ENCODE results near the gene PCDHB15. TPM values are rescaled to one million over a fixed set of nuclear protein-coding genes. Genes with fewer than 3 reads are reported as not detected.
"Not testable (repeated sequence)": the region's sequence is repeated elsewhere in the genome, so short reads cannot be mapped to it uniquely, and the experiment has no call there.

PCDHB15 gene
- total RNA-seq (2014; rRNA removed; shearing (Covaris generic); ENCODE audit: low replicate concordance) = 0.25 TPM in 1 of 2 replicates, not detected in the other

DNA sequence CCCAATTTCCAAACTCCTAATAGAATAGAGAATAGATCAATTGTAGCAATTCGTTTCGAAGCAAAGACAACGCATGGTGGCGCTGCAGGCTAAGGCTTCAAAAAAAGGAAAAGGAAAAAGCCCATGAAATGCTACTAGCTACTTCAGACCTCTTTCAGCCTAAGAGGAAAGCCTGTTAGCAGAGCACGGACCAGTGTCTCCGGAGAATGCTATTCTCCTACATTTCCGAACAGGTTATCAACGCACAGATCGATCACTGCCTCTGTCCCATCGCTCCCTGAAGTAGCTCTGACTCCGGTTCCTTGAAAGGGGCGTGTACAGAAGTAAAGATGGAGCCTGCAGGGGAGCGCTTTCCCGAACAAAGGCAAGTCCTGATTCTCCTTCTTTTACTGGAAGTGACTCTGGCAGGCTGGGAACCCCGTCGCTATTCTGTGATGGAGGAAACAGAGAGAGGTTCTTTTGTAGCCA, at the start of gene PCDHB15:
Gene PCDHB15, plus strand, starts transcription at position 146 of the 468 bp plus-strand sequence. Its CDS starts 184 bp downstream, at position 330.
- H3K4me3 ChIP-seq (ENCODE audit: low read length) = no peak within 1 kb of the TSS
- no peak within 1 kb of the TSS for H3K9ac ChIP-seq (ENCODE audit: low read length)
- H4K20me1 ChIP-seq (ENCODE audit: insufficient read depth, low read depth, low read length) = no peaks in the 10 kb centered on the region
- no peaks in the 10 kb centered on the region for H3K9me2 ChIP-seq (replicated peaks; ENCODE audit: insufficient read depth, low read length)
- no peaks in the 10 kb centered on the region for H3K27me3 ChIP-seq (ENCODE audit: low read length)
- H3K27ac ChIP-seq (ENCODE audit: low read length) = no peak within 1 kb of the TSS
- no peak within 1 kb of the TSS for H3K4me2 ChIP-seq (ENCODE audit: low read depth, low read length, poor library complexity, severe bottlenecking)
- H3K4me1 ChIP-seq (ENCODE audit: low read length) = no peaks in the 10 kb centered on the region
- no peak within 1 kb of the TSS for H2AFZ ChIP-seq (ENCODE audit: low read length)
- H3K79me2 ChIP-seq (ENCODE audit: low read length) = no peaks in the 10 kb centered on the region
- peaks cover 16% of the 10 kb centered on the region for H3K9me3 ChIP-seq (ENCODE audit: low read length)
- H3K36me3 ChIP-seq (ENCODE audit: insufficient read depth, low read length) = no peaks in the 10 kb centered on the region
- no peak for DNase-seq

DNA sequence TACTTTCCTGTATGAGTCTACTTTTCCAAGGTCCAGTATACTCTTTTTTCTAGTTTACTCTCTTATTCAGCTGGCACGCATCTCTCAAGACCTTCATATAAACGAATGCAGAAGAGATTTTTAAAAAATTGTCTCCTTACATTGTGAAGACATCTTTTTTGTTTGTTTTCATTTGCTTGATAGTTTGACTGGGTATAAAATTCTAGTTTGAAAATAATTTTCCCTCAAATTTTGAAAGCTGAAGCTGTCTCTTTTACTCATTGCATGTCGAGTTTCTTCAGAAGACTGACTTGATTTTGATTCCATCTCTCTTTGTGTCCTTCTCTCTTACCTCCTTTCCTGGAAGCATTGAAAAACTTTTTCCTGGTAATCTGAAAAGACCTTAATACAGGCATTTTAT, 48.8 kb upstream of the PCDHB15 start:
- no peak overlapping the region for H3K9ac ChIP-seq (ENCODE audit: low read length)
- H3K4me2 ChIP-seq (ENCODE audit: low read depth, low read length, poor library complexity, severe bottlenecking) = no peak overlapping the region
- H3K4me1 ChIP-seq (ENCODE audit: low read length) = no peaks in the 10 kb centered on the region
- no peaks in the 10 kb centered on the region for H4K20me1 ChIP-seq (ENCODE audit: insufficient read depth, low read depth, low read length)
- no peaks in the 10 kb centered on the region for H3K36me3 ChIP-seq (ENCODE audit: insufficient read depth, low read length)
- no peak overlapping the region for H3K27ac ChIP-seq (ENCODE audit: low read length)
- peaks cover 9% of the 10 kb centered on the region; the same call in 1 of the 2 replicates for H3K9me3 ChIP-seq (ENCODE audit: low read length)
- no peak for DNase-seq
- H3K4me3 ChIP-seq (ENCODE audit: low read length) = no peak overlapping the region
- no peaks in the 10 kb centered on the region for H3K79me2 ChIP-seq (ENCODE audit: low read length)
- no peaks in the 10 kb centered on the region for H3K27me3 ChIP-seq (ENCODE audit: low read length)
- no peaks in the 10 kb centered on the region for H3K9me2 ChIP-seq (replicated peaks; ENCODE audit: insufficient read depth, low read length)
- H2AFZ ChIP-seq (ENCODE audit: low read length) = no peak overlapping the region

DNA sequence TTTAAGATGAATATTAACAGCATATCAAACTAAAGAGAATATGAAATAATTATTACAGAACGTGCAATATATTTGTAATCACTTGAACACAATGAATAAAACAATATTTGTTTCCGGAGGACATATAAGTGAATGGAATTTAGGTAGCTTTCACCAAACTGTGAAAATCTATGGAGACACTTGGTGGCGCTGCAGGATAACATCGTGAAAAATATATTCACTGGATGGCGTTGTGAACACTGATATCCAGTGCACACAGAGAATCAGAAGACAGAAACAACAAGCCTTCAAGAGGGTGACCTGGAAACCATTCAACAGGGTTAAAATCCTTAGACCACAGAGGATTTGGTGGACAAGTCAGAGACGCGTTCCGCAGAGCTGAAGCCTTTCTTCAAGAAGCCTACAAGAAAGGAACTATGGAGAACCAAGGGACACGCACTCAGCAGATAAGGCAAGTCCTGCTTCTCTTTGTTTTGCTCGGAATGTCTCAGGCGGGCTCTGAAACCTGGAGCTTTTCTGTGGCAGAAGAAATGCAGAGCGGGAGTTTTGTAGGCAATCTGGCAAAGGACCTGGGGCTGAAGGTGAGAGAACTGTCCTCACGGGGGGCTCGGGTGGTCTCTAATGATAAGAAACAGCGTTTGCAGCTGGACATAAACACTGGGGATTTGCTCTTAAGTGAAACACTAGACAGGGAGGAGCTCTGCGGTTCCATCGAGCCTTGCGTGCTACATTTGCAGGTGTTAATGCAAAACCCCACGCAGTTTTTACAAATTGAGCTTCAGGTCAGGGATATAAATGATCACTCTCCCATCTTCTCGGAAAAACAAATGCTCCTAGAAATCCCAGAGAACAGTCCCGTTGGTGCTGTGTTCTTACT, 45.6 kb upstream of the PCDHB15 start, which contains the start of gene PCDHB11:
Gene PCDHB11, plus strand, starts transcription at position 269 of the 877 bp plus-strand sequence. Its CDS starts 148 bp downstream, at position 417.
- Histone ChIP-seq H3K27ac (ENCODE audit: low read length) (no peak within 1 kb of the TSS), H3K36me3 (ENCODE audit: insufficient read depth, low read length) (no peaks in the 10 kb centered on the region), H3K4me1 (ENCODE audit: low read length) (no peaks in the 10 kb centered on the region), H3K79me2 (ENCODE audit: low read length) (no peaks in the 10 kb centered on the region), H3K9me2 (replicated peaks; ENCODE audit: insufficient read depth, low read length) (no peaks in the 10 kb centered on the region), H3K9ac (ENCODE audit: low read length) (no peak within 1 kb of the TSS), H2AFZ (ENCODE audit: low read length) (no peak within 1 kb of the TSS), H3K9me3 (ENCODE audit: low read length) (peaks cover 9% of the 10 kb centered on the region; the same call in 1 of the 2 replicates), H3K4me3 (ENCODE audit: low read length) (no peak within 1 kb of the TSS), H3K27me3 (ENCODE audit: low read length) (no peaks in the 10 kb centered on the region), H3K4me2 (ENCODE audit: low read depth, low read length, poor library complexity, severe bottlenecking) (no peak within 1 kb of the TSS), H4K20me1 (ENCODE audit: insufficient read depth, low read depth, low read length) (no peaks in the 10 kb centered on the region)
- DNase-seq = peak; percentile 79

DNA sequence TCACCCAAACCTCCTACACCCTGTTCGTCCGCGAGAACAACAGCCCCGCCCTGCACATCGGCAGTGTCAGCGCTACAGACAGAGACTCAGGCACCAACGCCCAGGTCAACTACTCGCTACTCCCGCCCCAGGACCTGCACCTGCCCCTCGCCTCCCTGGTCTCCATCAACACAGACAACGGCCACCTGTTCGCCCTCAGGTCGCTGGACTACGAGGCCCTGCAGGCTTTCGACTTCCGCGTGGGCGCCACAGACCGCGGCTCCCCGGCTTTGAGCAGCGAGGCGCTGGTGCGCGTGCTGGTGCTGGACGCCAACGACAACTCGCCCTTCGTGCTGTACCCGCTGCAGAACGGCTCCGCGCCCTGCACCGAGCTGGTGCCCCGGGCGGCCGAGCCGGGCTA, 44.1 kb upstream of the PCDHB15 start:
- H3K4me3 ChIP-seq (ENCODE audit: low read length); H3K9me2 ChIP-seq (replicated peaks; ENCODE audit: insufficient read depth, low read length); H3K27ac ChIP-seq (ENCODE audit: low read length); H3K4me1 ChIP-seq (ENCODE audit: low read length); H2AFZ ChIP-seq (ENCODE audit: low read length); H3K27me3 ChIP-seq (ENCODE audit: low read length); H3K4me2 ChIP-seq (ENCODE audit: low read depth, low read length, poor library complexity, severe bottlenecking); H4K20me1 ChIP-seq (ENCODE audit: insufficient read depth, low read depth, low read length); H3K79me2 ChIP-seq (ENCODE audit: low read length); H3K36me3 ChIP-seq (ENCODE audit: insufficient read depth, low read length); H3K9ac ChIP-seq (ENCODE audit: low read length); DNase-seq; H3K9me3 ChIP-seq (ENCODE audit: low read length): not testable (repeated sequence)

DNA sequence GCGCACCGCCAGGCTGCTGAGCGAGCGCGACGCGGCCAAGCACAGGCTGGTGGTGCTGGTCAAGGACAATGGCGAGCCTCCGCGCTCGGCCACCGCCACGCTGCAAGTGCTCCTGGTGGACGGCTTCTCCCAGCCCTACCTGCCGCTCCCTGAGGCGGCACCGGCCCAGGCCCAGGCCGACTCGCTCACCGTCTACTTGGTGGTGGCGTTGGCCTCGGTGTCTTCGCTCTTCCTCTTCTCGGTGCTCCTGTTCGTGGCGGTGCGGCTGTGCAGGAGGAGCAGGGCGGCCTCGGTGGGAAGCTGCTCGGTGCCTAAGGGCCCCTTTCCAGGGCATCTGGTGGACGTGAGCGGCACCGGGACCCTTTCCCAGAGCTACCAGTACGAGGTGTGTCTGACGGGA, 43.5 kb upstream of the PCDHB15 start:
- not testable (repeated sequence) for H3K27me3 ChIP-seq (ENCODE audit: low read length); H3K9me2 ChIP-seq (replicated peaks; ENCODE audit: insufficient read depth, low read length)

DNA sequence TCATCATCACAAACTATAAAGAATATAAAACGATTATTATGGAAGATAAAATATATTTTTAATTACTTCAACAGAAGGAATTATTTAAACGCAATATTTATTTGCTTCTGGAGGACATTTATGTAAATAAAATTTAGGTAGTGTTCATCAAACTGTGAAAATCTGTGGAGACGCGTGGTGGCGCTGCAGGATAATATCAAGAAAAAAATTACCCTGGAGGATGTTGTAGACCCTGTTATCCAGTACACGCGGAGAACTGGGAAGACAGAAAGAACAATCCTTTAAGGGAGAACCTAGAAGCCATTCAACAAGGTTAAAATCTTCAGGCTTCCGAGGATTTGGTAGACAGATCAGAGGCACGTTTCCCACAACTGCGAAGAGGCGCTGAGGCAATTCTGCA, 36.7 kb upstream of the PCDHB15 start, which contains the start of gene PCDHB12:
Gene PCDHB12, plus strand, starts transcription at position 242 of the 400 bp plus-strand sequence. CDS start 189 bp downstream, outside the sequence.
- no peaks in the 10 kb centered on the region for H3K9me2 ChIP-seq (replicated peaks; ENCODE audit: insufficient read depth, low read length)
- H3K4me3 ChIP-seq (ENCODE audit: low read length) = no peak within 1 kb of the TSS
- peak; percentile 72 for DNase-seq
- H3K36me3 ChIP-seq (ENCODE audit: insufficient read depth, low read length) = no peaks in the 10 kb centered on the region
- H3K9ac ChIP-seq (ENCODE audit: low read length) = no peak within 1 kb of the TSS
- no peaks in the 10 kb centered on the region; the same call in 1 of the 2 replicates for H3K4me1 ChIP-seq (ENCODE audit: low read length)
- H3K79me2 ChIP-seq (ENCODE audit: low read length) = no peaks in the 10 kb centered on the region
- H3K27me3 ChIP-seq (ENCODE audit: low read length) = no peaks in the 10 kb centered on the region
- no peaks in the 10 kb centered on the region for H4K20me1 ChIP-seq (ENCODE audit: insufficient read depth, low read depth, low read length)
- no peak within 1 kb of the TSS for H3K4me2 ChIP-seq (ENCODE audit: low read depth, low read length, poor library complexity, severe bottlenecking)
- no peak within 1 kb of the TSS for H3K27ac ChIP-seq (ENCODE audit: low read length)
- H3K9me3 ChIP-seq (ENCODE audit: low read length) = no peaks in the 10 kb centered on the region
- no peak within 1 kb of the TSS for H2AFZ ChIP-seq (ENCODE audit: low read length)

More for the DNA sequence above, 43.5 kb upstream of the PCDHB15 start:
- H3K79me2 ChIP-seq (ENCODE audit: low read length); H3K9ac ChIP-seq (ENCODE audit: low read length); H3K9me3 ChIP-seq (ENCODE audit: low read length); H3K4me2 ChIP-seq (ENCODE audit: low read depth, low read length, poor library complexity, severe bottlenecking); DNase-seq; H3K27ac ChIP-seq (ENCODE audit: low read length); H3K36me3 ChIP-seq (ENCODE audit: insufficient read depth, low read length); H4K20me1 ChIP-seq (ENCODE audit: insufficient read depth, low read depth, low read length); H2AFZ ChIP-seq (ENCODE audit: low read length); H3K4me1 ChIP-seq (ENCODE audit: low read length); H3K4me3 ChIP-seq (ENCODE audit: low read length): not testable (repeated sequence)

DNA sequence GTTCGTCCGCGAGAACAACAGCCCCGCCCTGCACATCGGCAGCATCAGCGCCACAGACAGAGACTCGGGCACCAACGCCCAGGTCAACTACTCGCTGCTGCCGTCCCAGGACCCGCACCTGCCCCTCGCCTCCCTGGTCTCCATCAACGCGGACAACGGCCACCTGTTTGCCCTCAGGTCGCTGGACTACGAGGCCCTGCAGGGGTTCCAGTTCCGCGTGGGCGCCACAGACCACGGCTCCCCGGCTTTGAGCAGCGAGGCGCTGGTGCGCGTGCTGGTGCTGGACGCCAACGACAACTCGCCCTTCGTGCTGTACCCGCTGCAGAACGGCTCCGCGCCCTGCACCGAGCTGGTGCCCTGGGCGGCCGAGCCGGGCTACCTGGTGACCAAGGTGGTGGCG, 34.9 kb upstream of the PCDHB15 start:
- not testable (repeated sequence) for H2AFZ ChIP-seq (ENCODE audit: low read length); H3K27ac ChIP-seq (ENCODE audit: low read length); H4K20me1 ChIP-seq (ENCODE audit: insufficient read depth, low read depth, low read length); H3K9ac ChIP-seq (ENCODE audit: low read length); DNase-seq; H3K9me3 ChIP-seq (ENCODE audit: low read length); H3K36me3 ChIP-seq (ENCODE audit: insufficient read depth, low read length); H3K27me3 ChIP-seq (ENCODE audit: low read length); H3K4me3 ChIP-seq (ENCODE audit: low read length); H3K79me2 ChIP-seq (ENCODE audit: low read length); H3K4me2 ChIP-seq (ENCODE audit: low read depth, low read length, poor library complexity, severe bottlenecking); H3K4me1 ChIP-seq (ENCODE audit: low read length); H3K9me2 ChIP-seq (replicated peaks; ENCODE audit: insufficient read depth, low read length)

DNA sequence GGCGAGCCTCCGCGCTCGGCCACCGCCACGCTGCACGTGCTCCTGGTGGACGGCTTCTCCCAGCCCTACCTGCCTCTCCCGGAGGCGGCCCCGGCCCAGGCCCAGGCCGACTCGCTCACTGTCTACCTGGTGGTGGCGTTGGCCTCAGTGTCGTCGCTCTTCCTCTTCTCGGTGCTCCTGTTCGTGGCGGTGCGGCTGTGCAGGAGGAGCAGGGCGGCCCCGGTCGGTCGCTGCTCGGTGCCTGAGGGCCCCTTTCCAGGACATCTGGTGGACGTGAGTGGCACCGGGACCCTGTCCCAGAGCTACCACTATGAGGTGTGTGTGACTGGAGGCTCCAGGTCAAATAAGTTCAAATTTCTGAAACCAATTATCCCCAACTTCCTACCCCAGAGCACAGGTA, 34.3 kb upstream of the PCDHB15 start:
- H3K9me3 ChIP-seq (ENCODE audit: low read length); H3K4me2 ChIP-seq (ENCODE audit: low read depth, low read length, poor library complexity, severe bottlenecking); H4K20me1 ChIP-seq (ENCODE audit: insufficient read depth, low read depth, low read length); H2AFZ ChIP-seq (ENCODE audit: low read length); H3K27ac ChIP-seq (ENCODE audit: low read length); DNase-seq; H3K4me1 ChIP-seq (ENCODE audit: low read length); H3K79me2 ChIP-seq (ENCODE audit: low read length); H3K36me3 ChIP-seq (ENCODE audit: insufficient read depth, low read length); H3K9ac ChIP-seq (ENCODE audit: low read length); H3K4me3 ChIP-seq (ENCODE audit: low read length); H3K27me3 ChIP-seq (ENCODE audit: low read length); H3K9me2 ChIP-seq (replicated peaks; ENCODE audit: insufficient read depth, low read length): not testable (repeated sequence)
